ENCODE data around the gene VWA8. TPM values are rescaled to one million over a fixed set of nuclear protein-coding genes. Genes with fewer than 3 reads are reported as not detected.
A peak's percentile ranks its signal among the peaks of the same experiment; 100 is the strongest.

The VWA8 gene
- total and polyA plus RNA-seq, 2 experiments from 2014 or later = 6.3 to 24.6 TPM

DNA sequence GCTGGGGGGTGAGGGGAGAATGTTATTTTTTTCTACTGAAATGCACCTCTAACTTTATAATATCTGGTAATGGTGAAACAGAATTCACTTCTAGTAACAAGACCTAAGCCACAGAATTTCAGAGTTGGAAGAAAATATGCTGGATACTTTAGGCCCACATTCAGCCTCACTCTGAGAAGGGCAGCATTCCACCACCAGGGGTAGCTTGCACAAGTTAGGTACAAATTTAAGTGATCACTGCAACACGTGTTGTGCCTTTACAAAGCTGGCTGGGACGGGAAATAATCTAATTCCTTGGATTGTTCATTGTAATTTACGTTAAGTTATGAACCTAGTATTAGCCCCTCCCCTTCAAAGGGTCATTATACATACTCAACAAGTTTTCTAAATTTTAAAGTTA, 311.2 kb downstream of the VWA8 start:
- H3K36me3 Mint-ChIP-seq (ENCODE audit: low read depth) = peaks cover 9% of the 10 kb centered on the region
- Histone ChIP-seq H3K36me3 (ENCODE audit: insufficient read depth) (no peaks in the 10 kb centered on the region), H3K79me2 (replicated peaks; ENCODE audit: insufficient read depth) (no peaks in the 10 kb centered on the region), H3K4me3 (no peak overlapping the region), H3F3A (replicated peaks; ENCODE audit: low read depth) (no peaks in the 10 kb centered on the region), H4K20me1 (replicated peaks; ENCODE audit: insufficient read depth) (no peaks in the 10 kb centered on the region), H3K27me3 (ENCODE audit: insufficient read depth) (no peaks in the 10 kb centered on the region), H3K9me2 (ENCODE audit: insufficient read depth) (no peaks in the 10 kb centered on the region), H3K4me1 (ENCODE audit: insufficient read depth) (peaks cover 10% of the 10 kb centered on the region), H3K4me2 (no peak overlapping the region), H2AFZ (no peak overlapping the region), H3K27ac (ENCODE audit: low read depth) (no peak overlapping the region)
- ATAC-seq (peak; percentile 75), DNase-seq (ENCODE audit: low spot score) (peak; percentile 64)
- H3K4me3 Mint-ChIP-seq = no peak overlapping the region
- H3K27me3 Mint-ChIP-seq (ENCODE audit: insufficient read depth, low read depth, poor library complexity) = peaks cover 4% of the 10 kb centered on the region
- H3K4me1 Mint-ChIP-seq = peaks cover 9% of the 10 kb centered on the region; the same call in 2 of the 3 replicates
- H3K27ac Mint-ChIP-seq = no peak overlapping the region
- TF ChIP-seq ETS1 (IDR thresholded peaks at IDR 0.05) (no peak), CTCF (conservative IDR thresholded peaks at IDR 0.05; ENCODE audit: low read depth in 2 of 2) (peak; percentile 46 to 57), ZNF114 (CRISPR knock-in tag; IDR thresholded peaks at IDR 0.05) (no peak)
- TF ChIP-seq, protein P1, sequence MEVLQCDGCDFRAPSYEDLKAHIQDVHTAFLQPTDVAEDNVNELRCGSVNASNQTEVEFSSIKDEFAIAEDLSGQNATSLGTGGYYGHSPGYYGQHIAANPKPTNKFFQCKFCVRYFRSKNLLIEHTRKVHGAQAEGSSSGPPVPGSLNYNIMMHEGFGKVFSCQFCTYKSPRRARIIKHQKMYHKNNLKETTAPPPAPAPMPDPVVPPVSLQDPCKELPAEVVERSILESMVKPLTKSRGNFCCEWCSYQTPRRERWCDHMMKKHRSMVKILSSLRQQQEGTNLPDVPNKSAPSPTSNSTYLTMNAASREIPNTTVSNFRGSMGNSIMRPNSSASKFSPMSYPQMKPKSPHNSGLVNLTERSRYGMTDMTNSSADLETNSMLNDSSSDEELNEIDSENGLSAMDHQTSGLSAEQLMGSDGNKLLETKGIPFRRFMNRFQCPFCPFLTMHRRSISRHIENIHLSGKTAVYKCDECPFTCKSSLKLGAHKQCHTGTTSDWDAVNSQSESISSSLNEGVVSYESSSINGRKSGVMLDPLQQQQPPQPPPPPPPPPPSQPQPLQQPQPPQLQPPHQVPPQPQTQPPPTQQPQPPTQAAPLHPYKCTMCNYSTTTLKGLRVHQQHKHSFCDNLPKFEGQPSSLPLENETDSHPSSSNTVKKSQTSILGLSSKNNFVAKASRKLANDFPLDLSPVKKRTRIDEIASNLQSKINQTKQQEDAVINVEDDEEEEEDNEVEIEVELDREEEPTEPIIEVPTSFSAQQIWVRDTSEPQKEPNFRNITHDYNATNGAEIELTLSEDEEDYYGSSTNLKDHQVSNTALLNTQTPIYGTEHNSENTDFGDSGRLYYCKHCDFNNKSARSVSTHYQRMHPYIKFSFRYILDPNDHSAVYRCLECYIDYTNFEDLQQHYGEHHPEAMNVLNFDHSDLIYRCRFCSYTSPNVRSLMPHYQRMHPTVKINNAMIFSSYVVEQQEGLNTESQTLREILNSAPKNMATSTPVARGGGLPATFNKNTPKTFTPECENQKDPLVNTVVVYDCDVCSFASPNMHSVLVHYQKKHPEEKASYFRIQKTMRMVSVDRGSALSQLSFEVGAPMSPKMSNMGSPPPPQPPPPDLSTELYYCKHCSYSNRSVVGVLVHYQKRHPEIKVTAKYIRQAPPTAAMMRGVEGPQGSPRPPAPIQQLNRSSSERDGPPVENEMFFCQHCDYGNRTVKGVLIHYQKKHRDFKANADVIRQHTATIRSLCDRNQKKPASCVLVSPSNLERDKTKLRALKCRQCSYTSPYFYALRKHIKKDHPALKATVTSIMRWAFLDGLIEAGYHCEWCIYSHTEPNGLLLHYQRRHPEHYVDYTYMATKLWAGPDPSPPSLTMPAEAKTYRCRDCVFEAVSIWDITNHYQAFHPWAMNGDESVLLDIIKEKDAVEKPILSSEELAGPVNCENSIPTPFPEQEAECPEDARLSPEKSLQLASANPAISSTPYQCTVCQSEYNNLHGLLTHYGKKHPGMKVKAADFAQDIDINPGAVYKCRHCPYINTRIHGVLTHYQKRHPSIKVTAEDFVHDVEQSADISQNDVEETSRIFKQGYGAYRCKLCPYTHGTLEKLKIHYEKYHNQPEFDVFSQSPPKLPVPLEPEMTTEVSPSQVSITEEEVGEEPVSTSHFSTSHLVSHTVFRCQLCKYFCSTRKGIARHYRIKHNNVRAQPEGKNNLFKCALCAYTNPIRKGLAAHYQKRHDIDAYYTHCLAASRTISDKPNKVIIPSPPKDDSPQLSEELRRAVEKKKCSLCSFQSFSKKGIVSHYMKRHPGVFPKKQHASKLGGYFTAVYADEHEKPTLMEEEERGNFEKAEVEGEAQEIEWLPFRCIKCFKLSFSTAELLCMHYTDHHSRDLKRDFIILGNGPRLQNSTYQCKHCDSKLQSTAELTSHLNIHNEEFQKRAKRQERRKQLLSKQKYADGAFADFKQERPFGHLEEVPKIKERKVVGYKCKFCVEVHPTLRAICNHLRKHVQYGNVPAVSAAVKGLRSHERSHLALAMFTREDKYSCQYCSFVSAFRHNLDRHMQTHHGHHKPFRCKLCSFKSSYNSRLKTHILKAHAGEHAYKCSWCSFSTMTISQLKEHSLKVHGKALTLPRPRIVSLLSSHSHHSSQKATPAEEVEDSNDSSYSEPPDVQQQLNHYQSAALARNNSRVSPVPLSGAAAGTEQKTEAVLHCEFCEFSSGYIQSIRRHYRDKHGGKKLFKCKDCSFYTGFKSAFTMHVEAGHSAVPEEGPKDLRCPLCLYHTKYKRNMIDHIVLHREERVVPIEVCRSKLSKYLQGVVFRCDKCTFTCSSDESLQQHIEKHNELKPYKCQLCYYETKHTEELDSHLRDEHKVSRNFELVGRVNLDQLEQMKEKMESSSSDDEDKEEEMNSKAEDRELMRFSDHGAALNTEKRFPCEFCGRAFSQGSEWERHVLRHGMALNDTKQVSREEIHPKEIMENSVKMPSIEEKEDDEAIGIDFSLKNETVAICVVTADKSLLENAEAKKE (CRISPR knock-in tag; IDR thresholded peaks at IDR 0.05) = no peak
- H3K9me3 Mint-ChIP-seq = peaks cover 5% of the 10 kb centered on the region; the same call in 2 of the 3 replicates

Data from GM23338 (cell line).